ENCODE data around the gene CX3CR1.

DNA sequence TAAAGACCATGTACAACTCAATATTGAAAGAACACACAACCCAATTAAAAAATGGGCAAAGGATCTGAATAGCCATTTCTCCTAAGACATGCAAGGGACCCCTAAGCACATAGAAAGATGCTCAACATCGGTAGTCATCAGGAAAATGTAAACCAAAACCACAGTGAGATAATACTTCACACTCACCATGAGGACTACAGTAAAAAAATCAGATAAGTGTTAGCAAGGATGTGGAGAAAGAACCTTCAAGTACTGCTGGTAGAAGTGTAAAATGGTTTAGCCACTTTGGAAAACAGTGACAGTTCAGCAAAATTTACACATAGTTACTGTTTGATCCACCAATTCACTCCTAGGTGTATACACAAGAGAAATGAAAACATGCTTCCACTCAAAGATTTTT, 57.4 kb downstream of the CX3CR1 start:
- TF ChIP-seq, protein P1, sequence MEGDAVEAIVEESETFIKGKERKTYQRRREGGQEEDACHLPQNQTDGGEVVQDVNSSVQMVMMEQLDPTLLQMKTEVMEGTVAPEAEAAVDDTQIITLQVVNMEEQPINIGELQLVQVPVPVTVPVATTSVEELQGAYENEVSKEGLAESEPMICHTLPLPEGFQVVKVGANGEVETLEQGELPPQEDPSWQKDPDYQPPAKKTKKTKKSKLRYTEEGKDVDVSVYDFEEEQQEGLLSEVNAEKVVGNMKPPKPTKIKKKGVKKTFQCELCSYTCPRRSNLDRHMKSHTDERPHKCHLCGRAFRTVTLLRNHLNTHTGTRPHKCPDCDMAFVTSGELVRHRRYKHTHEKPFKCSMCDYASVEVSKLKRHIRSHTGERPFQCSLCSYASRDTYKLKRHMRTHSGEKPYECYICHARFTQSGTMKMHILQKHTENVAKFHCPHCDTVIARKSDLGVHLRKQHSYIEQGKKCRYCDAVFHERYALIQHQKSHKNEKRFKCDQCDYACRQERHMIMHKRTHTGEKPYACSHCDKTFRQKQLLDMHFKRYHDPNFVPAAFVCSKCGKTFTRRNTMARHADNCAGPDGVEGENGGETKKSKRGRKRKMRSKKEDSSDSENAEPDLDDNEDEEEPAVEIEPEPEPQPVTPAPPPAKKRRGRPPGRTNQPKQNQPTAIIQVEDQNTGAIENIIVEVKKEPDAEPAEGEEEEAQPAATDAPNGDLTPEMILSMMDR (IDR thresholded peaks at IDR 0.05; ENCODE audit: low read depth, low read length): no peak
- no peak for TF ChIP-seq EZH2phosphoT487 (IDR thresholded peaks at IDR 0.05; ENCODE audit: low read depth)
